Measurements from ENCODE around the gene ZFAND3.

GRCh38 chr6:38099221-38099620 is 279.7 kb downstream of the ZFAND3 start:
- TF ChIP-seq BHLHE40 (IDR thresholded peaks at IDR 0.05; ENCODE audit: borderline replicate concordance) = no peak
- TF ChIP-seq PKNOX1 (IDR thresholded peaks at IDR 0.05) = no peak
- TF ChIP-seq TARDBP (IDR thresholded peaks at IDR 0.05) = no peak
- no peak for TF ChIP-seq ELF4 (IDR thresholded peaks at IDR 0.05)
- TF ChIP-seq SUZ12 (IDR thresholded peaks at IDR 0.05) = no peak
- no peak for TF ChIP-seq ZNF384 (IDR thresholded peaks at IDR 0.05)
- TF ChIP-seq FOXK2 (IDR thresholded peaks at IDR 0.05) = no peak
- no peak for TF ChIP-seq L3MBTL2 (conservative IDR thresholded peaks at IDR 0.05)
- TF ChIP-seq FOXA1 (IDR thresholded peaks at IDR 0.05) = no peak
- TF ChIP-seq SP1 (IDR thresholded peaks at IDR 0.05) = no peak
- no peak for TF ChIP-seq NFRKB (IDR thresholded peaks at IDR 0.05)
- TF ChIP-seq FOXM1 (IDR thresholded peaks at IDR 0.05; ENCODE audit: borderline replicate concordance) = no peak
